ENCODE results near the gene TRIM24.

Gene TRIM24

DNA sequence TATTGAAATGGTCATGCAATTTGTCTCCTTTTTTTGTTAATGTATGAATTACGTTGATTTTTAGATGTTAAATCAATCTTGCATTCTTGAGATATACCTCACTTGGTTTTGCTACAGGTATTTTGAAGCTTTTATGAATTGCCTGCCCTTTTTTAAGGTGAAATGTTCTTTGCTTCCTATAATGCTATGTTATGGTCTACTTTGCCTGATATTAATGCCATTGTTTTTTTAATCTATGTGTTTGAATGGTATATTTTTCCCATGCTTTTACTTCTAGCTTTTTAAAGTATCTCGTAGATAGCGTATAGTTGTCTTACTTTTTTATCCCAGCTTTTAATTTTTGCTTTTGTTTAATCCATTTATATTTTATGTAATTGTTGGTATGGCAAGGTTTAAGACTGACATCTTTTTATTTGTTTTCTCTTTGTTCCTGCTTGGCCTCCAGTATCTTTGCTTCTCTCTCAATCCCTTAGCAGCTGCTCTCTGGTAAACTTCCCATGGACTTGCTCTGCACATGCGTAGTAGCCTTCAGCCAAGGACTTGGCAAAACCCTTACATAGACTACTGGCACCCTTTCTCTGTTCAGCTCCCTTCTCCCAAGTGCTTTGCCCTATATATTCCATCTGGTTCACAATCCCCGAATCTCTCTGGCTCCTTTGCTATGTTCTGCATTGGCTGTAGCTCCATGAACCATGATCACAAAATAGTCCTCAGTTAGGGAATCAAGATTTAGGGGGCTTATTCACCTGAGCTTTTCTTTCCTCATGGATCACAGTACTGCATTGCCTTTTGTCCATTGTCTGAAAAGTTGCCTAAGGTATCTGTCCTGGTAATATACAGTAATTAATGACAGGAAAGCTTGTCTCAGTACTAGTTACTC is 8.4 kb downstream of the TRIM24 start:
- Histone ChIP-seq H3K79me2 (ENCODE audit: insufficient read depth, low read length) (peaks cover 99% of the 10 kb centered on the region), H3F3A (ENCODE audit: low read depth) (no peaks in the 10 kb centered on the region; the same call in 1 of the 2 replicates), H3K4me1 (ENCODE audit: insufficient read depth, low read length, poor library complexity, severe bottlenecking) (peaks cover 68% of the 10 kb centered on the region), H3K27me3 (ENCODE audit: insufficient read depth, low read length, poor library complexity, severe bottlenecking) (no peaks in the 10 kb centered on the region), H2AFZ (ENCODE audit: low read length) (no peak overlapping the region), H3K9me2 (replicated peaks; ENCODE audit: low read depth, low read length) (no peaks in the 10 kb centered on the region), H3K4me2 (ENCODE audit: low read depth, low read length, poor library complexity, severe bottlenecking) (peak overlapping the region; percentile 97), H4K20me1 (ENCODE audit: insufficient read depth, low read length, poor library complexity, severe bottlenecking) (peaks cover 94% of the 10 kb centered on the region), H3K4me3 (ENCODE audit: low read length, poor library complexity, severe bottlenecking) (peak overlapping the region; percentile 53), H3K9ac (ENCODE audit: low read depth, low read length, poor library complexity, severe bottlenecking) (no peak overlapping the region), H3K36me3 (ENCODE audit: insufficient read depth, low read length) (no peaks in the 10 kb centered on the region), H3K9me3 (ENCODE audit: insufficient read depth, low read depth, low read length) (no peaks in the 10 kb centered on the region)
- TF ChIP-seq CTCF (conservative IDR thresholded peaks at IDR 0.05; ENCODE audit: low read length) (no peak), EZH2phosphoT487 (IDR thresholded peaks at IDR 0.05; ENCODE audit: borderline replicate concordance) (no peak)

GRCh38 chr7:138470391-138471157 is 10.5 kb downstream of the TRIM24 start:
- Histone ChIP-seq H3K9me3 (ENCODE audit: insufficient read depth, low read depth, low read length) (no peaks in the 10 kb centered on the region), H4K20me1 (ENCODE audit: insufficient read depth, low read length, poor library complexity, severe bottlenecking) (peaks cover 93% of the 10 kb centered on the region), H3K36me3 (ENCODE audit: insufficient read depth, low read length) (no peaks in the 10 kb centered on the region), H3K9me2 (replicated peaks; ENCODE audit: low read depth, low read length) (no peaks in the 10 kb centered on the region), H3K4me3 (ENCODE audit: low read length, poor library complexity, severe bottlenecking) (peak overlapping the region; percentile 35), H3K9ac (ENCODE audit: low read depth, low read length, poor library complexity, severe bottlenecking) (peak overlapping the region; percentile 8), H2AFZ (ENCODE audit: low read length) (no peak overlapping the region), H3F3A (ENCODE audit: low read depth) (no peaks in the 10 kb centered on the region; the same call in 1 of the 2 replicates), H3K4me1 (ENCODE audit: insufficient read depth, low read length, poor library complexity, severe bottlenecking) (peaks cover 65% of the 10 kb centered on the region), H3K79me2 (ENCODE audit: insufficient read depth, low read length) (peaks cover 99% of the 10 kb centered on the region), H3K4me2 (ENCODE audit: low read depth, low read length, poor library complexity, severe bottlenecking) (peak overlapping the region; percentile 97), H3K27me3 (ENCODE audit: insufficient read depth, low read length, poor library complexity, severe bottlenecking) (no peaks in the 10 kb centered on the region)
- TF ChIP-seq CTCF (conservative IDR thresholded peaks at IDR 0.05; ENCODE audit: low read length): no peak
- no peak for TF ChIP-seq EZH2phosphoT487 (IDR thresholded peaks at IDR 0.05; ENCODE audit: borderline replicate concordance)

GRCh38 chr7:138472292-138473079 is 12.4 kb downstream of the TRIM24 start:
- Histone ChIP-seq H3K4me2 (ENCODE audit: low read depth, low read length, poor library complexity, severe bottlenecking) (no peak overlapping the region), H3K4me1 (ENCODE audit: insufficient read depth, low read length, poor library complexity, severe bottlenecking) (peaks cover 50% of the 10 kb centered on the region), H3K36me3 (ENCODE audit: insufficient read depth, low read length) (no peaks in the 10 kb centered on the region), H3K79me2 (ENCODE audit: insufficient read depth, low read length) (peaks cover 99% of the 10 kb centered on the region), H4K20me1 (ENCODE audit: insufficient read depth, low read length, poor library complexity, severe bottlenecking) (peaks cover 92% of the 10 kb centered on the region), H3K27me3 (ENCODE audit: insufficient read depth, low read length, poor library complexity, severe bottlenecking) (no peaks in the 10 kb centered on the region), H3F3A (ENCODE audit: low read depth) (no peaks in the 10 kb centered on the region; the same call in 1 of the 2 replicates), H3K4me3 (ENCODE audit: low read length, poor library complexity, severe bottlenecking) (no peak overlapping the region), H3K9me2 (replicated peaks; ENCODE audit: low read depth, low read length) (no peaks in the 10 kb centered on the region), H3K9me3 (ENCODE audit: insufficient read depth, low read depth, low read length) (no peaks in the 10 kb centered on the region), H3K9ac (ENCODE audit: low read depth, low read length, poor library complexity, severe bottlenecking) (no peak overlapping the region), H2AFZ (ENCODE audit: low read length) (no peak overlapping the region)
- TF ChIP-seq CTCF (conservative IDR thresholded peaks at IDR 0.05; ENCODE audit: low read length) (no peak), EZH2phosphoT487 (IDR thresholded peaks at IDR 0.05; ENCODE audit: borderline replicate concordance) (no peak)
